Mucosa of gallbladder (tissue), 1 donor: ENCODE results near the gene CABP7. TPM values are rescaled to one million over a fixed set of nuclear protein-coding genes. Genes with fewer than 3 reads are reported as not detected.

Experiments
- DNase-seq: peaks from one replicate; pipeline ENCODE4 v3.0.0-alpha.2; 2020; ENCODE audit warnings: low spot score
- total RNA-seq: library from RNA; stranded (reverse); gene quantifications from one replicate; pipeline ENCODE4 v1.2.1, GENCODE V29; 2021
- donor health status: DM: no; HTN: no; CAD: no.

The CABP7 gene
- total RNA-seq, 1 donor from 2014 or later = not detected

GRCh38 chr22:29722587-29722986, 2.8 kb downstream of the CABP7 start:
- DNase-seq = no peak

GRCh38 chr22:29723766-29724165, 4.0 kb downstream of the CABP7 start:
- no peak for DNase-seq

DNA sequence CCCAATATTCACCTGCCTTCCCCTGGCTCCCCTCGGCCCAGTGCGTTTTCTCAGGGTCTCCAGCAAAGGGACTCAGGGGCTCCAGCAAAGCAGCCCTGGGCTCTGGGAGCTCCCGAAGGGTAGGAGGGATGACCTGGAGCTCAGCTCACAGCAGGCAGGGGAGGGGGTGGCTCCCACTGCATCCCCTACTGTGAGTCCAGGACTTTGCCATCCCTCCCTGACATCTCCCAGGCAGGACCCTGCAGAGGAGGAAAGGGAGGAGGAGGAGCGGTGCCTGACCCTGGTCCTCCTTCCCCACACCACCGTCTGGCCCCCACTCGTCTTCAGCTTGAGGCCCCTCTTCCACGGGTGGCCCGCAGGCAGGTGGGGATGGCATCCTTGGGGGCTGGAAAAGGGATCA, 5.0 kb downstream of the CABP7 start:
- DNase-seq = no peak

- no peak for DNase-seq
These were observed 6.3 kb downstream of the CABP7 start for GRCh38 chr22:29726106-29726505.

DNA sequence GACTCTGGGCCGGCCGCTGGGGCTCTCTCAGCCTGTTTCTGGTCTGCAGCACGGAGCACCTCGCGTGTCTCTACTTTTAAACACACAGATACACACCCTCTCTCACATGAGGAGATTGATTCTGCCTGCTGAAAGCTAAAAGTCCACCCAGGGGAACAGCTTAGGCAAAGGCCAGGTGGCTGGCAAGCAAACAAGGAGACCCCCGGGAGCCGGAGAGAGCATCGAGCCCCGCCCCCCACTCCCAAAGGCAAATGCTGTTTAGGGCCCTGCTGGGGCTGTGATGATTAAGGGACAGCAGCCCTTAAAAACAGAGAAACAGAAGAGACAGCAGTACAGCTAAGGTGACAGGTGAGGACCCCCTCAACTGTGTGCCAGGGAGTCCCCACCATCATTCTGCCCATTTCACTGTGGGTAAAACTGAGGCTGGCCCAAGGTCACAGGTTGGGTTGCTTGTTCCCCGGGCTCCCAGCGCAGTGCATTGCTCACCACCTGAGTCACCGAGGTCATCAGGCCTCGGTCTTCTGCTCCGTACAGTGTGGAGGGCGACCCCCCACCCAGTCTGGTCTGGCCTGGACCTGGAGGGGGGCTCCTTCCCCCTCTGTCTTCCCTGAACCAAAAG, 6.8 kb downstream of the CABP7 start:
- no peak for DNase-seq

GRCh38 chr22:29727131-29727523, 7.3 kb downstream of the CABP7 start:
- DNase-seq = peak; percentile 20

- DNase-seq = no peak
These were observed 9.4 kb downstream of the CABP7 start for GRCh38 chr22:29729161-29729560.

DNA sequence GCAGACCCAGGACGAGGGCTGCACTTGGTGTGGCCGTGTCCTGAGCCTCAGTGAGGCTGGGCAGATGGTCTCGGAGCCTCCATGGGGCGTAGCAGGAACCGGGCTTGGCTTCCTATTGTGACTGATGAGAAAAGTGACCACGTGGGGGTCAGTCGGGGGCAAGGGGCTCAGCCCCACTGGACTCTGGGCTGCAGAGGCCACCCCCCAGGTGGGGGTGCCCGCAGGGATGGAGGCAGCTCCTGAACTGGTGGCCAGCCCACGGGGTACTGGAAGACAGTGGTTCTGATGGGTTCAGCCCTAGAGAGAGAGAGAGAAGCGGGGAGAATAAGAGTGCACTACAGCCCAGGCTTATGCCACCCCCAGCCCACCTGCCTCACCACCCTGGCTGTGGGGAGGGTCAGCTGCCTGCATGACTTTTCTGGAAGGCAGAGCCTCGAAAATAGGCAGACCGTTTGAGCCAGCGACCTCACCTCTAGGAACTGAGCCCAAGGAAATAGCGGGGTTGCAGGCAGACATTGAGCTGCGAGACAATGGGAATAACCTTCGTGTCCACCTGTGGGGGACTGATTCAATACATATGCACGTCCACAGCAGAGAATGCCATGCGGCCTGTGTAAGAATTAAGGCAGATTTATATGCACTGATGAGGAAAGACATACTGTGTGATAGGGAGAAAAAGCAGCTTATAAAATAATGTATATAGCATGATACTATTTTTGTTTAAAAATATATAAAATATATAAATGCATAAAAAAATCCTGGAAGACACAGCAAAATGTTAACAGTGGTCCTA, 11.5 kb downstream of the CABP7 start:
- no peak for DNase-seq

DNA sequence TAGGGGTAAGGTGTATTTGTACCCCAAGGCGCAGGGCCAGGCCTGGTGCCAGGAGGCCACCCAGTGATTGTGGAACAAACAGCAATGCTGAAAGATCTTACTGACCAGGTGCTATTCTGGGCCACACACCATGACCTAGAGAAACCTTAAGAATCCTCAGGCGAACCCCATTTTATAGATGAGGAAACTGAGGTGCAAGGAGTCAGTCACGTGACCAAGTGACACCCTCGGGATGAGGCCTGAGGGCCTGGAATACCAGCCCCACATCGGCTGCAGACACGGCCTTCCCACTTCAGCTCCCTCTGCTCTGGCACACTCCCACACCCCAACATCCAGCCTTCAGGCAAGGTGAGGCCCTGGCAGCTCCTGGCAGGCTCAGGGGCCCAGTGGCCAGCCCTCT, 13.1 kb downstream of the CABP7 start:
- no peak for DNase-seq

- DNase-seq = no peak
These were observed 13.8 kb downstream of the CABP7 start for GRCh38 chr22:29733362-29734201.

GRCh38 chr22:29734406-29734805, 14.6 kb downstream of the CABP7 start:
- no peak for DNase-seq

DNA sequence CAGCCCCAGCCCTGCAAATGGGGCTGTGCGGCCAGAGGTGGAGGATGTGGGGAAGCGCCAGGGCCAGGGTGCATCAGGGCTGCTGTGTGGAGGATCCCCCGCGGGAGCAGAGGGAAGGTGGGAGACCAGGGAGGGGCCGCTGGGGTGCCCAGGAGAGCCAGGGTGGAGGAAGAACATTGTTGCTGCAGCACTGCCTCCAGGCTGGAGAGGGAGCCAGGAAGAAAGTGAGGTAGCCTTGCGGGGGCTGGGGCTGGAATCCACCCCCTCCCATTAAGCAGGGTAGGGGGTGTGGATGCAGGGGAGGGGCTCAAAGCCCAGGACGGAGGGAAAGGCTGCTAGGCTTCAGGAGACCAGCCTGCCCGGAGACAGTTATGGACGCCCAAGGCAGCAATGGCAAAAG, 15.0 kb downstream of the CABP7 start:
- DNase-seq = no peak

GRCh38 chr22:29735416-29735815, 15.6 kb downstream of the CABP7 start:
- DNase-seq = no peak

GRCh38 chr22:29737251-29738117, 17.7 kb downstream of the CABP7 start:
- DNase-seq = no peak

DNA sequence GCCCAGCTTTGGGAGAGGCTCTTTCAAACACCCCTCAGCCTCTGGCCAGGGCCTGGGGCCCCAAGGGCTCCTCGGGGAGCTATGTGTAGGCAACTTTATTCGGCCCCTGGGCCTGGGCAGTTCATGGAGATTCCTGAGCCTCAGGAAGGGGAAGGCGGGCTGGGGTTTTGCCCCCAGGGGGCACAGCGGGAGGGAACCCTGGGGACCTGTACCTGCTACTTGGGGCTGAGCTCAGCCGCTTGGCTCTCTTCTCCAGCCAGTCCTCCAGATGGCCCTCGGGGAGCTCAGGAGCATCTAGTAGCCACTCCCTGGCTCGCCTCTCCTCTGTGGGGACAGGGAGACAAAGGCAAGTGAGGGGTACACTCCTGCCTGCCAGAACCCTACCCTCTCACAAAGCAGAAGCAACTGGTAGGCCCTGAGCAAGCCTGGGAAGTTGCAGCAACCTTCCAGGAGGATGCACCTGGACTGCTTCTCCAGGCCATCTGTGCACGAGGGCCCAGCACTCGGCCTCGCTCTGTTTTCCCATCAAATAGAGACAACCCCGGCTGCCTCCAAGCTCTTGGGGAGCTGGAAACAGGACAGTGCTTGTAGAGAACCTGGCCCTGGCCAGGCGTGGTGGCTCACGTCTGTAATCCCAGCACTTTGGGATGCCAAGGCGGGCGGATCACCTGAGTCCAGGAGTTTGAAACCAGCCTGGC, 18.5 kb downstream of the CABP7 start:
- no peak for DNase-seq

DNA sequence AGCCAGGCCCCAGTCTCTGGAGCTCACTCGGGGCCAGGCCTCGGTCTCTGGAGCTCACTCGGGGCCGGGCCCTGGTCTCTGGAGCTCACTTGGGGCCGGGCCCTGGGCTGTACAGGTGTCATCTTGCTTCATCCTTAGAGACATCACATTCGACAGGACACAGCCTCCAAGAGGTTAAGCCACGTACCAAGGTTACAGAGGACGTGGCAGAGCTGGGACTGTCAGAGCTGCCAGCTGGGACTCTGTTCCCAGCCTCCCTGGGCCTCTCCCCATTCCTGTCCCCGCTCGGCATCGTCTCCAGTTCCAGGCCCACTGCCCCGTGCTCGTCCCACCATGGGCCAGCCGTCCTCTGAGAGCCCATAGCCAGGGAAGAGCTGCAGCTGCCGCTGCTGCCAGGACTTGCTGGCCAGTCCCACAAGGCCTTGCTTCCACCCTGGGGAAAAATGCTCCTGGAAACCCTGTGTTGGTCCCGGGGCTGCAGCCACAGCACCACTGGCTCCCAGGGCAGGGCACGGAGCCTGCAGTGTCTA, 19.6 kb downstream of the CABP7 start:
- no peak for DNase-seq

DNA sequence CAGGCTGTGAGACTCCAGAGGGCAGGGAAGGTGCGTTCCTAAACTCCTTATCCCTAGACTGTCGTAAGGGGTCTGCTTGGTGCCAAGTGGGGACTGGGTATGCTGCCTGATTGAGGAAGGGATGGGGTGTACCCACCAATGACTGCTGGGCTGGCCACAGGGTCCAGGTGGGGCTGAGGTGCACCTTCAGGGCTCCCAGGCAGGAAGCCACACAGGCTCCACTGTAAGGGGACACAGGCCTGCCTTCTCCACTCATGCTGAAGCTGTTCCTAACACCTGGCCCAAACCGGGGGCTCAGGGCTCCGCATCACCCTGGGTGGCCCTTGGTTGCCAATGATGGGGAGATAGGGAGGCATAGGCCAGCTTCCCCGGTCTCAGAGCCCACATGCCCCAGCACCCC, 20.4 kb downstream of the CABP7 start:
- no peak for DNase-seq

- no peak for DNase-seq
These were observed 22.1 kb downstream of the CABP7 start for GRCh38 chr22:29741926-29742325.

- no peak for DNase-seq
These were observed 22.5 kb downstream of the CABP7 start for GRCh38 chr22:29742326-29742725.

DNA sequence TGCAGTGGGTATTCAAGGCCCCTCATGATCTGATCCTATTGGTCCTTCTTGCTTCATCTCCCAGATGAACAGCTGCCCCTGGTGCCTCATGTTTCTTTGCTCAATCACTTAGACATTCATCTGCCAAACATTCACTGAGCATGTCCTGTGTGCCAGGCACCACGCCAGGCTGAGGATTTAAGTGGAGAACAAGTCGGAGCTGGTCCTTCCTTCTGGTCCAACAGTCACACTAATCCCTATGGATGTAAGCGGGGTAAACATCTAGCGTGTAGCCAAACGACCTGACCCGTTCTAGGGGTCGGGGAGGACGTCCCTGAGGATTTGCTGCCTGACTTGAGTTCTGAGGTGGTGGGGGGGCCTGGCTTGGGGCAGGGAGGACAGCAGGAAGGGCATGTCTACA, 25.1 kb downstream of the CABP7 start:
- DNase-seq = no peak

DNA sequence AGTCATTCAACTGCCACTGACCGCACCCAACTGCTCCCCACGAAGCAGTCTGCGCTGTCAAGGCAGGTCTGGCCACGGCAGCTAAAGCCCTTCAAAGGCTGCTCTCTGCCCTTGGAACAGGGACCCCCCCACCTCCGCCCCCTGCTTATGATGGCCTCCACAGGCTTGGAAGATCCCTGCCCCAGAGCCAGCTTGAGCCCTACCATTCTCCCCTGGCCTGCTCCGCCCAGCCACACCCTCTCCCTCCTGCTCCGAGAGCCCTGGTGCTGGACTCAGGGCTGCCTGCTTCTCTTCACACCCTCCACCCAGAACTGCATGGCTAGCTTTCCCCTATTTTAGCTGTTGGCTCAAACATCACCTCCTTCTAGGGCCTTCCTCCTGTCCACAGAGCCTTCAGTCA, 28.0 kb downstream of the CABP7 start:
- DNase-seq = no peak
